IPS-18a (cell line): Measurements from ENCODE around the gene TCN2.
"Not testable (repeated sequence)": the region's sequence is repeated elsewhere in the genome, so short reads cannot be mapped to it uniquely, and the experiment has no call there.

Experiments
- H3K27ac ChIP-seq: one replicate; pipeline ENCODE4 v1.5.1; 2013; ENCODE audit warnings: low read length
- H3K27me3 ChIP-seq: one replicate; pipeline ENCODE4 v1.6.1; 2013; ENCODE audit warnings: mild to moderate bottlenecking, low read length; ENCODE audit not compliant: control insufficient read depth, insufficient read depth
- H3K36me3 ChIP-seq: one replicate; pipeline ENCODE4 v1.6.1; 2013; ENCODE audit warnings: low read depth, low read length; ENCODE audit not compliant: control insufficient read depth
- H3K4me1 ChIP-seq: one replicate; pipeline ENCODE4 v1.6.1; 2013; ENCODE audit warnings: low read depth, low read length; ENCODE audit not compliant: control insufficient read depth
- H3K4me3 ChIP-seq: one replicate; pipeline ENCODE4 v1.5.1; 2013; ENCODE audit warnings: low read length
- H3K9ac ChIP-seq: one replicate; pipeline ENCODE4 v1.6.1; 2013; ENCODE audit warnings: mild to moderate bottlenecking, low read length, moderate library complexity
- H3K9me3 ChIP-seq: one replicate; pipeline ENCODE4 v1.6.1; 2013; ENCODE audit warnings: low read depth, low read length; ENCODE audit not compliant: control insufficient read depth

Gene TCN2

GRCh38 chr22:30614268-30614667 is 7.3 kb downstream of the TCN2 start:
- Histone ChIP-seq H3K36me3 (peaks cover 47% of the 10 kb centered on the region), H3K4me3 (no peak overlapping the region), H3K9me3 (no peaks in the 10 kb centered on the region), H3K4me1 (peaks cover under 1% of the 10 kb centered on the region), H3K27ac (no peak overlapping the region), H3K9ac (no peak overlapping the region), H3K27me3 (no peaks in the 10 kb centered on the region)

- Histone ChIP-seq H3K36me3 (peaks cover 52% of the 10 kb centered on the region), H3K27me3 (no peaks in the 10 kb centered on the region), H3K9ac (no peak overlapping the region), H3K27ac (no peak overlapping the region), H3K4me3 (no peak overlapping the region), H3K4me1 (no peaks in the 10 kb centered on the region), H3K9me3 (no peaks in the 10 kb centered on the region)
Measured at GRCh38 chr22:30614879-30615278, 7.9 kb downstream of the TCN2 start.

GRCh38 chr22:30615543-30615954 is 8.6 kb downstream of the TCN2 start:
- peaks cover 56% of the 10 kb centered on the region for H3K36me3 ChIP-seq
- H3K4me3 ChIP-seq = no peak overlapping the region
- no peaks in the 10 kb centered on the region for H3K4me1 ChIP-seq
- H3K9me3 ChIP-seq = no peaks in the 10 kb centered on the region
- H3K27ac ChIP-seq = no peak overlapping the region
- no peak overlapping the region for H3K9ac ChIP-seq
- no peaks in the 10 kb centered on the region for H3K27me3 ChIP-seq

GRCh38 chr22:30617819-30618218 is 10.8 kb downstream of the TCN2 start:
- Histone ChIP-seq H3K9me3 (no peaks in the 10 kb centered on the region), H3K36me3 (peaks cover 60% of the 10 kb centered on the region), H3K27ac (no peak overlapping the region), H3K27me3 (no peaks in the 10 kb centered on the region), H3K4me3 (no peak overlapping the region), H3K4me1 (no peaks in the 10 kb centered on the region), H3K9ac (no peak overlapping the region)

GRCh38 chr22:30619909-30620308 is 12.9 kb downstream of the TCN2 start:
- H3K9me3 ChIP-seq, H3K4me1 ChIP-seq, H3K9ac ChIP-seq, H3K27me3 ChIP-seq, H3K27ac ChIP-seq, H3K4me3 ChIP-seq: not testable (repeated sequence)
- peaks cover 61% of the 10 kb centered on the region for H3K36me3 ChIP-seq

- no peak overlapping the region for H3K27ac ChIP-seq
- no peak overlapping the region for H3K9ac ChIP-seq
- peaks cover 26% of the 10 kb centered on the region for H3K36me3 ChIP-seq
- H3K4me3 ChIP-seq = no peak overlapping the region
- H3K27me3 ChIP-seq = no peaks in the 10 kb centered on the region
- no peaks in the 10 kb centered on the region for H3K9me3 ChIP-seq
- H3K4me1 ChIP-seq = no peaks in the 10 kb centered on the region
Measured at GRCh38 chr22:30626413-30626812, 19.4 kb downstream of the TCN2 start.

GRCh38 chr22:30627471-30627870 is 20.5 kb downstream of the TCN2 start:
- H3K36me3 ChIP-seq = peaks cover 22% of the 10 kb centered on the region
- H3K9me3 ChIP-seq = no peaks in the 10 kb centered on the region
- no peaks in the 10 kb centered on the region for H3K4me1 ChIP-seq
- no peak overlapping the region for H3K9ac ChIP-seq
- H3K27ac ChIP-seq = no peak overlapping the region
- H3K4me3 ChIP-seq = no peak overlapping the region
- H3K27me3 ChIP-seq = no peaks in the 10 kb centered on the region

- no peak overlapping the region for H3K9ac ChIP-seq
- no peak overlapping the region for H3K4me3 ChIP-seq
- no peaks in the 10 kb centered on the region for H3K27me3 ChIP-seq
Measured at GRCh38 chr22:30628491-30628890, 21.5 kb downstream of the TCN2 start.

GRCh38 chr22:30631469-30631868 is 24.5 kb downstream of the TCN2 start:
- H3K4me3 ChIP-seq, H3K27me3 ChIP-seq, H3K4me1 ChIP-seq, H3K9me3 ChIP-seq, H3K36me3 ChIP-seq, H3K27ac ChIP-seq, H3K9ac ChIP-seq: not testable (repeated sequence)

More at GRCh38 chr22:30628491-30628890, 21.5 kb downstream of the TCN2 start:
- Histone ChIP-seq H3K9me3 (no peaks in the 10 kb centered on the region), H3K4me1 (no peaks in the 10 kb centered on the region), H3K36me3 (peaks cover 13% of the 10 kb centered on the region), H3K27ac (no peak overlapping the region)

GRCh38 chr22:30634471-30635233 is 27.7 kb downstream of the TCN2 start:
- Histone ChIP-seq H3K4me3 (peak overlapping the region; percentile 55), H3K9me3 (no peaks in the 10 kb centered on the region), H3K27me3 (peaks cover 4% of the 10 kb centered on the region), H3K9ac (no peak overlapping the region), H3K4me1 (peaks cover 7% of the 10 kb centered on the region), H3K27ac (no peak overlapping the region), H3K36me3 (no peaks in the 10 kb centered on the region)

- Histone ChIP-seq H3K4me3 (peak within 1 kb of the TSS; percentile 55), H3K9me3 (no peaks in the 10 kb centered on the region), H3K9ac (peak within 1 kb of the TSS; percentile 39), H3K36me3 (no peaks in the 10 kb centered on the region), H3K27ac (no peak within 1 kb of the TSS), H3K4me1 (peaks cover 7% of the 10 kb centered on the region), H3K27me3 (peaks cover 4% of the 10 kb centered on the region)
Measured at GRCh38 chr22:30635273-30636225, 28.6 kb downstream of the TCN2 start, which contains the start of gene SLC35E4. Gene SLC35E4 (plus strand): TSS chr22:30635781. CDS start chr22:30636451, 670 bp downstream.
